SKM-1 treated with dmso at 0.1 percent for 144 hours (cell line): Measurements from ENCODE around the gene KCNN3.
A peak's percentile ranks its signal among the peaks of the same experiment; 100 is the strongest.

Source experiments
- DNase-seq: peaks from one replicate; lab custom pipeline; 2025; ENCODE audit not compliant: unreplicated experiment; lab: John Stamatoyannopoulos, UW

KCNN3 gene

DNA sequence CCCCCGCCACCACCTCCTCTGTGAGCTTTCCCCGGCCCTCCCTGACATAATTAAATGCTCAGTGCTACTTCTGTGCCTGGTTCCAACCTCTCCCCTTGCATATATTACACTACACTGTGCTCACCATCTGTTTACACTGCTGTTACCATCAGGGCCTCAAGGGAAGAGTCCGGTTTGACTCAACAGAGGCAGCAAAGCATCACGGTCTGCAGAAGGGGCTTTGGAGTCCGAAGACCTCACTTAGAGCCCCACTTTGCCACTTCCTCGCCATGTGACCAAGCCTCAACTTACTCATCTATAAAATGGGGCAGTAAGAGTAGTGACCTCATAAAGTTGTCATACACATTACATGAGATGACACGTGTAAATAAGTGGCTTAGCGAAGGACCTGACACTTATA is 27.4 kb downstream of the KCNN3 start:
- DNase-seq: no peak

DNA sequence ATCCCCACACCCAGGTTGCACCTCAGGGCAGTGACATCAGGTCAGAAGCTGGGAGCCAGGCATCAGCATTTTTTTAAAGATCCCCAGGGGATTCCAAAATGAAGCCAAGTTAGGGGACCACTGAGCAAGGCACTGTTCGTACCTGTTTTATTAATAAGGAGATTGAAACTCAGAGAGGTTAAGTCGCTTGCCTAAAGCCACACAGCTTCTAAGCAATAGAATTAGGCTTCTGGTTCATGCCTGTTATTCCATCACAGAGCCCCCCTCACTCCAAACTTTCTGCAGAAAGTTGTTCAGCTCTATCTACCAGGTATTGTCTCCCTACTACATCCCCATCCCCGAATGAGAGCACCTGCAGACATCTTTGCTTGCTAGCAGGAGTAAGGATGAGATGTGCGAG is 28.7 kb downstream of the KCNN3 start:
- DNase-seq: no peak

DNA sequence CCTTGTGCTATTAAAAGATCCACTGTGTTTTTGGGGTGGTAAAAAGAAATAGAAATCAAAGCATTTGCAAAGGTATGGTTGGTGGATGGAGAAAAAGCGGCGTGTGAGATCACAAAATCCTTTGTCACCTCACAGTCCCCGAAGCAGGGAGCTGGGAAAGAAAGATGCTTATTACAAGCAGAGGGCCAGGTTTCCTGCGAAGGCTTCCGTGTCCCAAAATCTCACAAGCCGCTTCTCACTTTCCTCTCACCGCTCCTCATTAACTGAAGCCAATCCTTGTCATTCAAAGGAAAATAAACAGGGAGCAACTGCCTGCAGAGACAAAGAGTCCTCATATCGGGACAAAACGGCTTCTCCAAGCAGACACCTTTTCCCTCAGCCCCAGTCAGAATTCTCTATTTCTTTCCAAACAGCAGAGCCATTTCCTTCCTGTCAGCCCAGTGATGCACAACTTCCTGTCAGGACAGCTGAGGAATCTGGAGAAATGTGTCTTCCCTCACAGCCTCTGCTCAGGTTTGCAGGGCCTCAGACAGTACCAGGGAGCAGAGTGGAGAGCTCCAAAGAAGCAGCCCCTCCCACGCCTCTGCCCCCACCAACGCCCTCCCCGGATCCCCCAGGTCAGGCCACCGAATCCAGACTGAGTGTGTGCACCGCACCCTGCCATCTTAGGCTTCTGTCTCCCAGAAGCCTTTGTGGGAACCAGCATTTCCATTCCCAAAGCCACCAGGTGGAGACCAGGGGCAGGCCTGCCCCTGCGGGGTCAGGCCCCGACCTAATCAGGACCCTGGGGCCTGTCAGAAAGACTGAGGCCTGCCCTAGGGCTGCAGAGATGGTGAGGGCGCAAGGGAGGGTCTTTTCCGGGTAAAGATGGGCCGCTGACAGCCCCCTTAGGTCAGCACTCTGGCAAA is 29.6 kb downstream of the KCNN3 start:
- DNase-seq: peak; percentile 19

DNA sequence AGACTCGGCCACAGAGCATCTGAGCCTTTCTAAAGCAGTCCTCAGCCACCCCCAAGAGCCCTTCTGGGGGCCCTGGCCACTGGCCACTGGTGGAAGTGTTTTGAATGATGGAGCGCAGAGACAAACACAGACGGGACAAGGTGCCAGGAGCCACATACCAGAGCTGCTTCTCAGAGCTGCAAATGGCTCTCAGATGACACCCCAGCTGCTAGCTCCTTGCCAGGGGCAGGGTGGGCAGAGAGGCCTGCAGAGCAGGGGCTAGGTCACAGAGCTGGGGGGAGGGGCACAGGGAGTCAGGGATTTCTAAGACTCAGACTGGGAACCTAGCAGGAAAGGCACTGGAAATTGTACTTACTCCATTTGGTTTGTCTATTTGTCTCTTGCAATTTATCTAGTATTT is 30.4 kb downstream of the KCNN3 start:
- no peak for DNase-seq

DNA sequence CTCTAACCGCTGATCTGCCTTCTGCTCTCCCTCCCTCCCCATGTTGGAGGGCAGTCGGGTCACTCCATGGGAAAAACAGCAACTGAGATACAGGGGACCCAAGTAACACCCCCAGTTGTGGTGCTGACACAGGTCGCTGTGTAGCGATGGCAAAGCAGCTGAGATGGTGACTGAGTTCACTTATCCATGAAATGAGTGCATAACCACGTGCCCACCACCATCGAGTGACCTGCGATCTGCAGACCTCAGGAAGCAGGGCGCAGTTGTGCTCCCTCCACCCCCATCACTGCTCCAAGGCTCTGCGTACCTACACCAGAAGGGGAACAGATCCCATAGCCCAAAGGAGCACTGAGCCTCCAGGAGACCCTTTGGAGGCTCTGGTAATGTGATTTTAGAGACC is 31.1 kb downstream of the KCNN3 start:
- DNase-seq: no peak

DNA sequence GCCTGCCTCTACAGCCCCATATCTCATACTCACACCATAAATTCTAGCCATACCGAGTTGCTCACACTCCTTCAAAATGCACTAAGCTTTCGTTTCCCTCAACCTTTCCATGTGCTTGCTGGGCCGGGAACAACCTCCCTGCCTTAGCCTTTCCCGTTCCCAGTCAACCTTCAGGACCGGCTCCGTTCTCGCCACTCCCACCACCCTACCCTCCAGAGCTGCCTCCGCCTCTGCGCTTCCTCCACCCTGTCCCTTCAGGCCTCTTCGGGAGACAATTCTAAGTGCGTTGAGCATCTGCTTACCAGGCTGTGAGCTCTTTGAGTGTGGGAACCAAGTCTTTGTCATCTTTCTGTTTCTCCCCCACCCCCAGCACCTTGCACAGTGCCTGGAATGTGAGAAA is 31.6 kb downstream of the KCNN3 start:
- DNase-seq: no peak

DNA sequence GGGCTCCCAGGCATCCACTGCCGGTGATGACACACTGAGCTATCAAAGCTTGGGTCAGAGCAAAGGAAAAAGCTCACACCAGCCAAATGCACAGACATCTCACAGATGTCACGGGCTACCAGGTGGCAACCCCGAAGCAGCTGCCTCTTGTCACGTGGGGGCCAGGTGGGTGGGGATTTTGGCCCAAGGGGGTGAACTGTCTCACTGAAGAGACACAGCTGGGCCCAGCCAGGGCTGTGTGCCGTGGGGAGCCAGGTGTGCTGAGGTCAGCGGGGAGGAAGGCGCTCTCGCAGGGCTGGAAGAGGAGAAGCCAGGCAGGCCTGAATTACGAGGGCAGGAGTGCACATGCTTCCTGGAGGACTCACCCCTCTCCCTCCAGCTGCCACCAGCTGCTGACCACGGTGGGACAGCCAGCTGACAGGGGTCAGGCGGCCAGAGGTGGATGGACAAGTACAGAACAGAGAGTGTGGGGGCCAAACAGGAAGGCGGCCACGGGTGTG is 32.4 kb downstream of the KCNN3 start:
- no peak for DNase-seq

DNA sequence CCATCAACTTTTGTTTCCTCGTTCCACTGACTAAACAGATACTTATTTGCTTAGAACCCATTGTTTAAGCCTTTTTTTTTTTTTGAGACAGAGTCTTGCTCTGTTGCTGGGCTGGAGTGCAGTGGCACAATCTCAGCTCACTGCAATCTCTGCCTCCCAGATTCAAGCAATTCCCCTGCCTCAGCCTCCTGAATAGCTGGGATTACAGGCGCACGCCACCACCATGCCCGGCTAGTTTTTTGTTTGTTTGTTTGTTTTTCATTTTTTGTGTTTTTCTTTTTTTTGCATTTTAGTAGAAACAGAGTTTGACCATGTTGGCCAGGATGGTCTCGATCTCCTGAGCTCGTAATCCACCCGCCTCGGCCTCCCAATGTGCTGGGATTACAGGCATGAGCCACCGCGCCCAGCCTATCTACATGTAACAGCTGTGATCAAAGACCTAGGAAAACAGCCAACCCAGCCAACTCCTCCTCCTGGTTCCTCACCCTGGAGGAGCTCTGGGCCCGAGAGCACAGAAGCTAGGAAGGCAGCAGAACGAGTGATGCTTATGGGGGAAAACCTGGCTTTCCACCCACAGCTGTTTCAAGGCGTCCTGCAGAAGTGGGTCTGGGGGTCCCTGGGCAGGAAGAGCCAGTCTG is 32.9 kb downstream of the KCNN3 start:
- DNase-seq: no peak

DNA sequence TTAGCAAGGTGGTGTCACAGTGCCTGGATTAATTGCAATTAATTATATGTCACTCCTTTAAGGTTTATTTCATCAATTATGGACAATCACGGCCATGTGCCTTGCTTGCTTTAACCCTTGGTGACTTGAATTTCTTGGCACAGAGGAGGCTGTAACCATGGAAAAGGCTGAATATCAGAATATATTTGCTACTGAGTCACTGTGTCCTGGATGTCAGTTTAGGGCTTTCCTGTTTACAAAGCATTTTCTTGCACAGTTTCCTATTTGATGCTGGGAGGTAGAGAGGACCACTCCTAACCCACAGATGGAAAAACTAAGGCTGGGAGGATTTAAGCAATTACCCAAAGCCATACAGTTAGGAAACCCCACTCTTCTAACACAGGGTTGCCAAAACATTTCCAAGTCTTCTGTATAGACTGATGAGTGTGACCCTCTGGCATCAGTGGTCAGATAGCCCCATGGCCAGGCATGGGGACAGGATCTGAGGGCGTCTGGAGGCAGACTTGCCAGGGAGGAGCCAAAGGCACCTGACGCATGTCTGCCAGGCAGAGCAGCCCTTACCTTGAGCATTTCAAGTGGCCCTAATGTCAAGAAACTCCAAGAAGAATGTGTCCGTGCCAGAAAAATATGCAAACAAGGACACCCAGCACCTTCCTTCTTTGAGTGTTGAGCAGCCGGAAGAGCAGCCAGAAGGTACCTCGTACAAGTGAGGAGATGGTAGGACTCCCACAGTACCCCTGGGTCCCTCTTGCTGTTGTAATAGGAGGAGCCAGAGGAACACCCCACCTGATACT is 34.4 kb downstream of the KCNN3 start:
- DNase-seq: no peak

DNA sequence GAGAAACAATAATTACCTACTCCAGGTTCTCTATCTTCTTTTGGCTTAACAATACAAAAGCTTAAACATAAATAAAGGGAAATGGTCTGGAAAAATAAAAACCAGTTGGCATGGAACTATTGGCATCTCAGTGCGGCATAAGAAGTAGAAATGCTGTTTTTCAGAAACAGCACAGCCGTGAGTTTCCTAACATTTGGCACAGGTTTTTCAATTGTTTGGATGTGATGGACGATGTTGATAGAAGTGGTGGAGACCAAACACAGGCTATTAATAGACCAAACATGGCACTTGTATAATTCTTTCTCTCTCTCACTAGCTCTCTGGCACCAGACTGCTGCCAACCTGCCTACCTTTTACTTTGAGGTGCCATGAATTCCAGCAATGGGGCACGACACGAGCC is 36.2 kb downstream of the KCNN3 start:
- DNase-seq: no peak

DNA sequence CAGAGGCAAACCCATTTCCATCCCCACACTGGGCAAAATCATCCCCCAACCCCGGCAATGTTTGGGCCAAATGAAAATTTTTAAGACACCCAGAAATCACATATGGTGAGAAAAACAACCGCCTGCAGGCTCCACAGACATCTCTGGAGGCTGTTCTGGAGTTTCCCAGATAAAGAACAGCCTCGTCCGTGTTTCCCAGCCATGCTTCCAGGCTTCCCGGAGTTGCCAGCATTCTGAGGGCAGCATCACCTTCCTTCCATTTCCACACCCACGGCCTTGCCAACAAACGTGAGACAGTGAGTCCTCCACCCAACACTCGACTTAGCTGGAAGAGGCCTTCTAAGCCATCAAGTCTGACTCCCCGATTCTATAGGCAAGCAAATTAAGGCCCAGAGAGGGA is 36.9 kb downstream of the KCNN3 start:
- no peak for DNase-seq

DNA sequence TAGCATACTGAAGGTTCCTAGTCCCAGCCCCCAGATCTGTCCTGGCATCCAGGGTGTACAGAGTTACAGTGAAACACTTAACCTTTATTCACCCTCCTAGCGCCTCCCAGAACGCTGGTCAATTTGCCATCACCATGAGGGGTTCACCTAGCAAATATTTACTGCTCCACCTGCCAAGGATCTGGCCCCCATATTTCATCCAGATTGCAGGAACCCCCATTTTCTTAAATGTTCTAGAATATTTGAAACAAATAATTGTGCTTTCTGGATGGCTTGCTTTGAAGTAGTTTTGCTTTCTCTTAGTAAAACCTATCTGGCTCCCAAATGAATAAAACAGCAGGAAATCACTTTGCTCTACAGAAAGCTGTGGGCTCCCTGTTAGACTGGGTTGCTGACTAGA is 37.7 kb downstream of the KCNN3 start:
- DNase-seq: no peak

DNA sequence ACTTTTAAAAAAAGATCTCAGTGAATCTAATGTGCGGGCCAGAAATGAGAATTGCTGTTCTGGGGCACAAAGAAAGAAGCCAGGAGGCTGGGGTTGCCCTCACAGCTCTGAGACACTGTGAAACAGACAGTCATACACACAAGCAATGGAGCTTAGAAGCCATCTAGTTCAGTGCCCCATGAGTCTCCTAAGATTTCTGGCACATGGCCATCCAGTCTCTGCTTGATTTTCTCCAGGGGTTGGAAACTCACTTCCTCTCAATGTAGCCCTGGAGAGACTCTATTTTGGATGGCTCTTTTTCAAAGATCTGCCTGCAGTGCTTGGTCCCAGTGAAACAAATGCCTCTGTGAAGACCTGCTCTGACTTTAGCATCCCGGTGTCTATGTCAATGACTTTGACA is 38.6 kb downstream of the KCNN3 start:
- no peak for DNase-seq

DNA sequence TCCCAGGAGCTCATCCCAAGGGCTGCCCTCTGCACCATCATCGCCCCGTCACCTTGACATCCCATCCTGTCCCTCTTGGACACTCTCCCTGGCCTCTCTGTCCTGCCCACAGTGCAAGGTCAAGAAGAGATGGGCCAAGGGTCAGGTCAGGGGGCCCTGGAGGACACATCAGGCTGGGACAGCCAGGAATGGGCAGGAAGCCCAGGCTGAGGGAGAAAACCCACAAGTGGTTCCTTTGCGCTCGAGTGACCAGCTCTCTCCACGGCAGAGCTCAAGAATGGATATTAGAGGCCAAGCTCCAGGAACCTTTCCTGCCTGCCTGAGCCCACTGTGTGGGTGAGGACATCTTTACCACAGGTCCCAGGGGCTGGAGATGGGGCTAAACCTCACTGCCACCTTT is 41.0 kb downstream of the KCNN3 start:
- no peak for DNase-seq

DNA sequence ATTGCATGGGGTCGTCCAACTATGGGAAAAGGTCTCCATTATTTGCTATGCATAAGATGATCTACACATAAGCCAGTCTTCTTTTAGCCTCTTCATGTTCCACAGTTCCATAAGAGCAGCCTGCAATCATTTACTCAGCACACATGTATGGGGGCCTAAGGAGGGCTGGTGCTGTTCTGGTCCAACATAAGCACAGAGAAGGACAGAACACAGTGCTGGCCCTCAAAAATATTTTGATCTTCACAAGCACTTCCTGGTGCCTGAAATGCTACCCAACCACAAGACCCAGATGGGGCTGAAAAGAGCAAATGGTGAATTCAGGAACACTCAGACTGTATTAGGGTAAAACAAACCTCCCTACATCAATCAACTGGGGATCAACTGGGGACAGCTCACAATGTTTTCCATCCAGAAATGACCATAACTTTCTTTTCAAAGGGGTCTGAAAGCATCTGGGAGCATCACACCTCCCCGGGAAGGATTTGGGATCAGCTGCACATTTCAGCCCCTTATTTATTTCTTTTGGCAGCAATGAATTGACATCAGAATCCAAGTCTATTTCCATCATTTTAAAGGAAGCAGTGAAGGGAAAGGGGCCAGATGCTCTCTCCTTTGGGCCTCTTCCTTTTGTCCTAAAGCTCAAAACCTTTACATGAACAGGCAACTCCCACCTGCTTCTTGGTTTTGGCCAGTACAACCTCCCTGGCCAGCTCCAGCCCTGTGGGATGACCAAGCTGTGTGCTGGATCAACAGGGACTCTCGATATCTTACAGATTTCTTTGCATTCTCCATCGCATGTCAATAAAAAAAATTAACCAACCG is 45.7 kb downstream of the KCNN3 start:
- DNase-seq: no peak

DNA sequence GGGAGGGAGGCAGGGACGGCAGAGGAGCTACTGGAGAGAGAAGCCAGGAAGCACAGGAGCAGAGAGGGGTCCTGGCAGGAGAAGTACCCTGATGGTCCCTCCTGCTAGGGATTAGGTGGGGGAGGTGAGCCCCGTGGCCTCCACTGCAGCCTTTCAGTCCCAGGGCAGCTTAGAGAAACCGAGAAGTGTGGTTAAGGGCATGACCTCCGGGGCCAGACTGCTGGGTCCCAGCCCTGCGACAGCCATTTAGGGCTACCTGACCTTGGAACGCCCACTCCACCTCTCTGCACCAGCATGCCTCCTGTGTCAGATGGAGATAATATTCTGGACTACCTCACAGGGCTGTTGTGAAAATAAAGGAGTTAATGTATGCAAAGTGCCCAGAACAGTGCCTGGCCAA is 47.4 kb downstream of the KCNN3 start:
- no peak for DNase-seq

DNA sequence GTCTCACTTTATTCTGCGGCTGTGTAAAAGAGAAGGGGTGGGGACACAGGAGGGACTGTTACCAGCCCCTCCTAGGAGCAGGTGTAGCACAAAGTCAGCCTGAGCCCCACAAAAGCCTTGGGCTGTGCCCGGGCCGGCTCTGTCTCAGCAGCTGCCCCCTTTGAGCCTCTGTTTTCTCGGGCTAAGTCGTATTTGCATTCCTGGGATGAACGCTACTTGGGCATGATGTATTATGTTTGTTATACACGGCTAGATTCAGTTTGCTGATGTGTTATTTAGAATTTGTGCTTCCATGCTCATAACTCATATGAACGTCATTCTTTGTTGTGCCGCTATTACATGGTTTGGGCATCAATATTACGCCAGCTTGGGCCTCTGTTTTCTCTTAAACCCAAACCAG is 47.8 kb downstream of the KCNN3 start:
- DNase-seq: no peak

DNA sequence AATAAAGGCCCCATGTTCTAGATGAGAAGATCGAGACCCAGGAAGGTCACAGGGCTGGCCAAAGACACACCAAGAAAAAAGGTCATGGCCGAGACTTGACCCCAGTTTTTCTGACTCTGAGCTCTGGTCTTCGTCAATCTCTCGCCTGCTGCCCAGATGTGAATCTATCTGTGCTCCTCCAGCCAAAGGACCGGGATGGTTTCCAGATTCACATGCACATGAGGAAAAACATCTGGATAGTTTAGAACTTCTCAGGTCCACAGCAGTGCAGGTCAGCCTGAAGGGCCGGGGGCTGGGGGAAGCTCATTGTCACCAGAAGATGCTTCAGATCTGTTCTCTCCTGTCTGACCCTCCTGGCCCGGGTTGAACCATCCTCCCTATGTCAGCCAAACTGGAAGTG is 49.0 kb downstream of the KCNN3 start:
- DNase-seq: no peak

DNA sequence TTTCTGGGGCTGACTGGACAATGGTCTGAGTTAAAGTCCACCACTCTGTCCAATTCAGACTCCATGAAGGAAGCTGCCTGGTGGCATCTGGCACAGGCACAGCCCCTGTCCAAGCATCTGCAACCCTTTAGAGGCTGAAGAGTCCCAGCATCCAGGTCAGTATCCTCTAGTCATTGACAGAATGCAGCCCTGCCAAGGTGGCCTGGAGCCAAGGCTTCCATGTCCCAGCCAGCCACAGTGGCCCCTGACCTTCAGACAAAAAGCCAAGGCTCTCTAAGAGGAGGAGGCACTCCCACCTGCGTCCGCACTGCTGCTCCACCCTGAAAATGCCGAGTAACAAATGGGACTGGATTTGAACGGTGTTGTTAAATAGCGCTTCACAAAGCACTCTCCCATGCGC is 49.4 kb downstream of the KCNN3 start:
- DNase-seq: no peak

DNA sequence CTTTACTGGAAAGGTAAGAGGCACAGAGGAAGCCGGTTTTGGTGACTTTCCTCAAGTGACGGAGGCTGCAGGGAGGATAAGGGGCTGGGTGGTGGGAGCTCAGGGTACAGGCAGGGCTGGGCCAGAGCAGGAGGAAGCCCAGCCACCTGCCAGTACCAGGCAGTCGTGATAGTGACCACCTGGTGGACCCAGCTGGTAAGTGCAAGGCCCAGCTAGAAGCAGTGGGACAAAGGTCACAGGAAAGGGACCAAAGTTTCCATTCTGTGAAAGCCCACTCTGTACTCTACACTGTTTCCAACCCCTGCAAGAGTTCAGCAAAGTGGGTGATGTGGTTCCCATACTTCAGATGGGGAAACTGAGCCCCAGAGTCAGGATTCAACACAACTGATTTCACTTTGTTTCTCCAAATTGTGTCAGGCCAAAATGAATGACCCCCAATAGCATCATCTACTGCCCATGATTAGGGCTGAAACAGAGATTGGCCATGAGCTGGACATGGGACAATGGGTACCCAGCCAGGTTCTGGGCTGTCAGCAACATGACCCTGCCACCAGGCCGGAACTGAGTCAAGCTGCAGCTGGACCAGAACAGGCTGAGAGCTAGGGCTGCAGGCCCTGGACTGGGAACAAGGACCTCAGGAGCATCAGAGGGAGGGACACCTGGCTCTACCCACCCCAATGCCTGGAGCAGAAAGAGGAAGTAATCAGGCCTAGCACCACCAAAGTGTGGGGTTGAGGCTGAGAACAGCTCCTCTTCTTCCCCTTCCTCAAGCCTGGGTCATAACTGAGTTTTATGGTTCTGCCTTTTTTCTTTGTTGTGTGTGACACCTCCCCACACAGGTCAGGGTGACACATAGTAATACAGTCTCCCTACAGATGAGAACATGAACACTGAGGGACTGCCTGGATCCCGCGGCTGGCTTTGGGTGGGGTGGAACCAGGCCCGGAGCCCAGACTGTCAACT is 50.2 kb downstream of the KCNN3 start:
- DNase-seq: peak; percentile 93
